ENCODE results near the gene KCNQ1.

KCNQ1 gene

GRCh38 chr11:2892215-2892966 lies 447.6 kb downstream of the KCNQ1 start:
- peak overlapping the region; percentile 82 for H3K27ac ChIP-seq
- peak; percentile 95 for TF ChIP-seq CTCF (conservative IDR thresholded peaks at IDR 0.05)

GRCh38 chr11:2892967-2893528 lies 448.2 kb downstream of the KCNQ1 start:
- peak overlapping the region; percentile 82 for H3K27ac ChIP-seq
- no peak for TF ChIP-seq CTCF (conservative IDR thresholded peaks at IDR 0.05)

- TF ChIP-seq CTCF (conservative IDR thresholded peaks at IDR 0.05), result no peak
- no peak overlapping the region for H3K27ac ChIP-seq
These were observed 449.1 kb downstream of the KCNQ1 start for GRCh38 chr11:2893935-2894334.

GRCh38 chr11:2896047-2896446 lies 451.2 kb downstream of the KCNQ1 start:
- no peak overlapping the region for H3K27ac ChIP-seq

GRCh38 chr11:2897048-2897447 lies 452.2 kb downstream of the KCNQ1 start:
- H3K27ac ChIP-seq, result no peak overlapping the region
- no peak for TF ChIP-seq CTCF (conservative IDR thresholded peaks at IDR 0.05)

More at GRCh38 chr11:2896047-2896446, 451.2 kb downstream of the KCNQ1 start:
- TF ChIP-seq CTCF (conservative IDR thresholded peaks at IDR 0.05), result no peak

GRCh38 chr11:2898366-2899079 lies 453.7 kb downstream of the KCNQ1 start:
- TF ChIP-seq CTCF (conservative IDR thresholded peaks at IDR 0.05), result no peak
- H3K27ac ChIP-seq, result no peak overlapping the region

All from VCaP (cell line).